ENCODE measurements around the gene KSR2.

KSR2 gene

GRCh38 chr12:117491711-117492110 is 477.1 kb downstream of the KSR2 start:
- no peak for DNase-seq (ENCODE audit: low read depth)
- H3K4me3 ChIP-seq (ENCODE audit: low read depth, low read length) = no peak overlapping the region
- TF ChIP-seq, protein P1, sequence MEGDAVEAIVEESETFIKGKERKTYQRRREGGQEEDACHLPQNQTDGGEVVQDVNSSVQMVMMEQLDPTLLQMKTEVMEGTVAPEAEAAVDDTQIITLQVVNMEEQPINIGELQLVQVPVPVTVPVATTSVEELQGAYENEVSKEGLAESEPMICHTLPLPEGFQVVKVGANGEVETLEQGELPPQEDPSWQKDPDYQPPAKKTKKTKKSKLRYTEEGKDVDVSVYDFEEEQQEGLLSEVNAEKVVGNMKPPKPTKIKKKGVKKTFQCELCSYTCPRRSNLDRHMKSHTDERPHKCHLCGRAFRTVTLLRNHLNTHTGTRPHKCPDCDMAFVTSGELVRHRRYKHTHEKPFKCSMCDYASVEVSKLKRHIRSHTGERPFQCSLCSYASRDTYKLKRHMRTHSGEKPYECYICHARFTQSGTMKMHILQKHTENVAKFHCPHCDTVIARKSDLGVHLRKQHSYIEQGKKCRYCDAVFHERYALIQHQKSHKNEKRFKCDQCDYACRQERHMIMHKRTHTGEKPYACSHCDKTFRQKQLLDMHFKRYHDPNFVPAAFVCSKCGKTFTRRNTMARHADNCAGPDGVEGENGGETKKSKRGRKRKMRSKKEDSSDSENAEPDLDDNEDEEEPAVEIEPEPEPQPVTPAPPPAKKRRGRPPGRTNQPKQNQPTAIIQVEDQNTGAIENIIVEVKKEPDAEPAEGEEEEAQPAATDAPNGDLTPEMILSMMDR (IDR thresholded peaks at IDR 0.05; ENCODE audit: insufficient read depth, low read depth, low read length, missing control alignments) = no peak

GRCh38 chr12:117490130-117490529 is 478.7 kb downstream of the KSR2 start:
- no peak for DNase-seq (ENCODE audit: low read depth)
- no peak overlapping the region for H3K4me3 ChIP-seq (ENCODE audit: low read depth, low read length)
- TF ChIP-seq, protein P1 (IDR thresholded peaks at IDR 0.05; ENCODE audit: insufficient read depth, low read depth, low read length, missing control alignments) = no peak

DNA sequence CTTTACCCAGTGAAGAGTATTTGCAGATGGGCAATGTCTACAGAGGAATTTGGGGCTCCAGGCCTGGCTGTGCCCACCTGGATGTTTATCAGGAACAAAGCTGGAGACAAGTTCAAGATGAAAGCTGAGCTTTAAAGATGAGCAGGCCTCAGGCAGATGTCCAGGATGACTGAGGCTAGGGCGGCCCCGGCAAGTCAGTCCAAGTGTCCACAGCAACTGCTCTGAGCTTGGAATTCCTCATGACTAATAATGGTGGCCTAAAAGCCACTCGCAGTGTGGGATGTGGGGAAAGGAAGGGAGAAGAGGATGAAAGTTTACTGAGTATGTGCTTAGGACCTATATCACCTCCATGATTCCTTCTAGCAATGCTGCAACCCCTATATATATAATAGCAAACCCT is 479.1 kb downstream of the KSR2 start:
- TF ChIP-seq, protein P1 (IDR thresholded peaks at IDR 0.05; ENCODE audit: insufficient read depth, low read depth, low read length, missing control alignments) = no peak
- no peak for DNase-seq (ENCODE audit: low read depth)
- no peak overlapping the region for H3K4me3 ChIP-seq (ENCODE audit: low read depth, low read length)

DNA sequence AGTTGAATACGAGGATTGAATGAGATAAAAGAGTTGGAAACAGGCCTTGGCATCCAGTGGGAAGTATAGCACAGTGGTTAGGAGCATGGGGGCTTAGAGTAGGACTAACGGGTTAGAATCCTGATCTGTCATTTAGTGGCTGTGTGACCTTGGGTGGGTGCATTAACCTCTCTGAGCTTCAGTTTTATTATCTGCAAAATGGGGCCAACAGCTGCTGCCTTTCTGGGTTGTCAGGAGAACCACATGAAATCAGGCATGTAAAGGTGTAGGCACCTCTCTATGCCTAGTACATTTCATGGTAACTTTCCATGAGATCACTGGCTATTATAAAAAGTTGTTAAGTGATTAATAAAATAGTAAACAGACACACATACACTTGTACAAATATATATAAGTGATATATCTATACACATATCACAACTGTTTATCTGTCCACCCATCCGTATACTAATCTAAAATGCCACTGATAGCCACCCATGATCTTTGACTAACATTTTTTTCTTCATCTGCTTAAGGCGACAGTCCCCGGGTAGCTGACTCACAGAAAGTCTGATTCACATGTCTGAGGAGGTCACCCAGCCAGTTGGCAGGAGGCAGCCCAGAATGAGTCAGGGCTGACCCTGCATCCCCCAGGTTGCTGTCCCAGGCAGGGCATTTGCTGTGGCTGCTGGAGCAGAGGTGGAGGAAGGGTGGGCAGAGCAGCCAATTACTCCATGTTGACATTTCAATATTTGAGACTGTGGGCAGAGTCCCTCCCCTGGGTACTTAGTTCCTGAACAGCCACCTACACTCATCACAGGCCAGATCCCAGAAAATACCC is 481.7 kb downstream of the KSR2 start:
- no peak for DNase-seq (ENCODE audit: low read depth)
- no peak overlapping the region for H3K4me3 ChIP-seq (ENCODE audit: low read depth, low read length)
- TF ChIP-seq, protein P1 (IDR thresholded peaks at IDR 0.05; ENCODE audit: insufficient read depth, low read depth, low read length, missing control alignments) = no peak

GRCh38 chr12:117485984-117486839 is 482.6 kb downstream of the KSR2 start:
- TF ChIP-seq, protein P1 (IDR thresholded peaks at IDR 0.05; ENCODE audit: insufficient read depth, low read depth, low read length, missing control alignments) = no peak
- H3K4me3 ChIP-seq (ENCODE audit: low read depth, low read length) = no peak overlapping the region
- DNase-seq (ENCODE audit: low read depth) = no peak

DNA sequence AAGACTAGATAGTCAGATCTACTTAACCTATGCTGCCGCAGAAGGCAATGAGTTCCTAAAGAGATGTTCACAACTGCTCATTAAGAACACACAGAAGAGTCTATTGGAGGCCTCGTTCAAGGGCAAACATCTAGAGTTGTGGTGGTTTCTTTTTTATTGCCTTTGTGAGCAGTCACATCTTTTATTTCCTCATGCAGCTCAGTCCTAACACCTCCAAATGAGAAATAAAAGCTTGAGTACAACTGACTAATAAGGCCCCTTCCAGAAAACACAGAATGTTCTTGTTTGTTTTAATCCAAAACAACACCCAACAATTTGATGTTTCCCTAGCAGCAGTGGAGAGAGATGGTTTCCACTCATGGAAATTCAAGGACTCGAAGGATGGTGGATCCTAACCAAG is 483.9 kb downstream of the KSR2 start:
- no peak overlapping the region for H3K4me3 ChIP-seq (ENCODE audit: low read depth, low read length)
- no peak for DNase-seq (ENCODE audit: low read depth)
- TF ChIP-seq, protein P1 (IDR thresholded peaks at IDR 0.05; ENCODE audit: insufficient read depth, low read depth, low read length, missing control alignments) = no peak
